ENCODE measurements around the gene SCN4A.
"Not testable (repeated sequence)": the region's sequence is repeated elsewhere in the genome, so short reads cannot be mapped to it uniquely, and the experiment has no call there.

SCN4A gene

DNA sequence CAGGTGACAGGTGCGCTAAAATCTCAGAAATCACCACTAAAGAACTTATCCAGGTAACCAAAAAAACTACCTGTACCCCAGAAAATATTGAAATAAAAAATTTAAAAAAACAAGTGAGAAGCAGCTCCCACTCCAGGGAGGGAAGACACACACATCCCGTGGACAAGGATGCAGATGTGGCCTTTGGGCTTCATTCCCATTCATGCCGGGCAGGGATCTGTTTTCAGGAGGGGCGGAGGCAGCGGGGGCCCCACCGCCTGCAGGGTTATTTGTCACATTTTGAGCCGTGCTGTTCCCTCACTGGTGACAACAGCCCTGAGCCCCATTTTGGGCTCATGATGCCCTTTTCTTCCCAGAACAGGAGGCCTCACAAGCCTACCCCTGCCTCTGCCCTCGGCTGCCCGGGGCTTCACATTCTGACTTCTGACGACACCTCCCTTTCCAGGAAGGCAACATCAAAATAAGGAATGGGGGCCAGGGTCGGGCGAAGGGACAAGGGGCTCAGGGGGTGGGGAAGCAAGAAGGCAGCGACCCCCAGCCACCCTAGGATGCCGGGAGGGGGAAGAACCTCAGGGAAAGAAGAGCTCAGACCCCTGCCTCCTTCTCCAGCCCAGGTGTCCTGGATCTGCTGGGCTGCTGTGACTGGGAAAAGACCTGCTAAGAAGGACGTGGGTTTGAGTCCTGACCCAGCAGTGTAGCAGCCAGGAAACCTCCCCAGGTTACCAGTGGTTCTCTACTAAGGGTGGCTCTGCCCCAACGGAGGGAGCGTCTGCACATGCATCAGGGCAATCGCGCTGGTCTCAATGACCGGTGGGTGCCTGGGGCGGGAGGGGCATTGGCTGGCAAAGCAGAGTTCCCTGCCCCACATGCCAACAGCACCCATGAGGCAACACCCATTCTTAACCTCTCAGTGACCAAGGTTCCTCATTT, 38.3 kb downstream of the SCN4A start:
- no peak for DNase-seq (ENCODE audit: low spot score)

DNA sequence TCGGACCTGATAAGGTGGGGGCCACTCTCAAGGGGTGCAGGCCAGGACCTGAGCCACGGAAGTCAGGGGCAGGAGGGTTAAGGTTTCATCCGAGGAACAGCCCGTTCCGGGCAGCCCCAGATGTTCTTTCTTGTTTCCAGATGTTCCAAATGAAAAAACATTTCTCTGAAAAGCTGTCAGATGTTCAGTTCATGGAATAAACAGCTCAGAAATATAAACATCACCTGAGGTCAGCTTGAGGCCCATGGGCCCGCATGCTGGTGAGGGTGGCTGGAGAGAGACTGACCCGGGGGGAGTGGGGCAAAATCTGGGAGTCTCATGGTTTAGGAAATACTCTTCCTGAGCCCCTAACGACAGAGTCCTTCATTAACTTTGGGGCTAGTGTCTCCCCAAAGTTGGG, 39.1 kb downstream of the SCN4A start:
- DNase-seq (ENCODE audit: low spot score) = no peak

DNA sequence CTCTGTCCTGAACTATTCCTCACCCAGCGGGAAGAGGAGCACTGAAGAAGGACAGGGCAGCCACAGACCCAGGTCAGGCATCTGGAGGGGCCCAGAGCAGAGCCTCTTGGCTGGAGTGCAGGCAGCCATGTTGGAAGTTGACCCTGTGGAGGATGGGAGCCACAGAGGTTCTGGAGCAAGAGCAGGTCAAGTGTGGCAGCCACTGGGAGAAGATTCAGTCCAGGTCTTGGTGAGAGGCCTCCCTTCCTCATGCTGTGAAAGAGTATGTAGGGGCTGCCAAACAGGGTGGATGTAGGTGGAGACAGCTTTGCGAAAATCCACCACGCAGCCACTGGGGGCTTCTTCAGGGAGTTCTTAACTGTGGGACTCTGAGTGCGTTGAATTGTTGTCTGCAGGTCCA, 40.0 kb downstream of the SCN4A start:
- no peak for DNase-seq (ENCODE audit: low spot score)

DNA sequence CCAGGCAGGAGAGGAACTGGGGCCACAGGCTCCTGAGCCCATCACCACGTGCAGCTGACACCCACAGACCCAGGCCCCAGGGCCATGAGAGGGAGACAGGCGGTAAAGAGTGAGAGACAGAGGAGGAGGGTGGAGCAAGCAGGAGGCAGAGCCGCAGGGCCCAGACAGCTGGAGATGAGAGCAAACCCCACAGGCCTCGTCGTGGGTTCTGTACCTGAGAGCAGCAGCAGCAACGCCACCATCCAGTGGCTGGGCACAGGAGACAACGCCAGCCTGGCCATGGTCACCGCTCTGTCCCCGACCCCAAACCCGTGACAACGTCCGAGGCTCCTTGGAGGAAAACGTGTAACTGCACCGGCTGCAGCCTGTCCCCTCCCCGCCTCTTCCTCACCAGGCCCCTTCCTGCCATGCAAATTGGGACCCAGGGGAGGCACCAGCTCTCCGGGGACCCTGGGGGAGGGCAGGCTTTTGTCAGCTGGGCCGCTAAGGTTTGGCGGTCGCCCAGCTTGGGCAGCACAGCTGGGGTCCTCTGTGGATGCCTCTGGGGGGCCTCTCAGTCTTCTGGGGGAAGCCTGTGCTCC, 40.6 kb downstream of the SCN4A start, which contains the start of gene CD79B:
CD79B (minus strand) TSS at position 351 of the 581 bp plus-strand sequence; CDS start at position 281, 70 bp downstream.
- no peak for DNase-seq (ENCODE audit: low spot score)

- no peak for DNase-seq (ENCODE audit: low spot score)
These were observed 41.7 kb downstream of the SCN4A start for GRCh38 chr17:63930951-63931575.

- DNase-seq (ENCODE audit: low spot score) = no peak
These were observed 42.6 kb downstream of the SCN4A start for GRCh38 chr17:63929860-63930766.

- no peak for DNase-seq (ENCODE audit: low spot score)
These were observed 43.6 kb downstream of the SCN4A start for GRCh38 chr17:63928966-63929695.

DNA sequence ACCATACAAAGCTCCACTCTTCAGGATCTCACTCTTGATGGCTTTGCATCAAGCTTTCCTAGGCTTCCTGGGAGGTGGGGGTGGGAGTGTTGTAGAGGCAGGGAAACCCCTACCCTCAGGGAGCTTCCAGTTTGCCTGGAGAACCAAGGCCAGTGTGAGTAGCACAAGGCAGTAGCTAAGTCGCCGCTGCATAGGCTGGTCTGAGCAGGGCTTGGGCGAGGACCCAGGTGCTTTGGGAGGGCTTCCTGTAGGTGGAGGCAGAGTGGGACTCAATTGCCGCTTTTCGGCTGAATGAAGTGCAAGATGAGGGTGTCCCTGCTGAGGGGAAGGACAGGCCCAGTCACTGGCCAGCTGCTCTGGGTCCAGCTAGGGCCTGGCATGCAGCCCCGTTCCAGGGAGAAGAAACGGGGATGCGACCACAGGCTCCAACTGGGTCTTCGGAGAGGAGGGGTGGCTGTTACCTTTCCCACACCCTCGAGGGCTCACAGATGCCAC, 44.5 kb downstream of the SCN4A start:
- no peak for DNase-seq (ENCODE audit: low spot score)

DNA sequence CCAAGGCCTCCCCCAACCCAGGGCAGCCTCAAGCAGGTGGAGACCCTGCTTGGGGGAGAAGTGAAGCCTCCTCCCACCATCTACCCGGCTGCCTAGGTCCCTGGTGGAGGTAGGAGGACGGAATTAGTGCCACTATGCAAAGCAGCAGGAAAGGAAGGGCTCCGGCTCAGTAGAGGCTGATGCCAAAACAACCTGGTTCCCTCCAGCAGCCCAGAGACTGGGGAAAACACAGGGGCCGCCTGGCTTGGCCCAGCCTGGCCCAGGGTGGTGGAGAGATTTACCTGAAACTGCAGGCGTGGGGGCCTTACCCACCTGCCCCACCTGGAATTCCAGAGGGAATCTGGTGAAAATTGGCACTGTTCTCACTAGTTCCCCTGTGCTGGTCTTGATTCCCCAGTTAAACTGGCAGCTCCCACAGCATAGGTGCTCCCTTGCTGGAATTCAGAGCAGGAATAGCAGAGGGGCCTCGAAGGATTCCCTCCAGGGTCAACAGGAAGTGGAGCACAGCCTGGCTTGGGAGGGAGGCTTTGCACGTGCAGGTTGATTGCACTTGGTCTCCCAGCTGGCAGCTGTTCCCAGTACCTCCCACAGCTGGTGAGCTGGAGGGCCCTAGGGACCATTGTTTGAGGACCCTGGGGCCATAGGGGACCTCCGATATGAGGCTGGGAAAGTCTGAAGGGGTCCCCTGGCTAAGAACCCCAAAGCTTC, 45.1 kb downstream of the SCN4A start:
- DNase-seq (ENCODE audit: low spot score) = no peak

- DNase-seq (ENCODE audit: low spot score) = no peak
These were observed 46.6 kb downstream of the SCN4A start for GRCh38 chr17:63926164-63926563.

- DNase-seq (ENCODE audit: low spot score) = no peak
These were observed 47.1 kb downstream of the SCN4A start for GRCh38 chr17:63925615-63926014.

DNA sequence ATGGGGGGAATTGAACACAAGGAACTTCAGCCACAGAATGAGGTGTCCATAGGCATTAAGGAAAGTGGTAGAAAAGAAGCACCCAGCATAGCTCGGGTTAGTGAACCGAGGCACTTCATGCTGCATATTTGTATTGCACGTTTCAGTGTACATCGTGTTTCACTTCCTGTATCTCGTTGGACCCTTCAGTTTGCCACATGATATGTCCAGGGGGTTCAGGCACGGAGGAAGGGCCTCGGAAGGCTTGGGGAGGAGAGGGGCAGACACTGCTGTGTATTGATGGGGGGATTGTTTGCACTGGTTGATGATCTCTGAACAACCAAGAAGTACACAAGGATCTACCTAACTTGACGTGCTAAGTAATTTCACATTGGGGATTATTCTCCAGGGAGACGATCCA, 50.3 kb downstream of the SCN4A start:
- DNase-seq (ENCODE audit: low spot score) = not testable (repeated sequence)

DNA sequence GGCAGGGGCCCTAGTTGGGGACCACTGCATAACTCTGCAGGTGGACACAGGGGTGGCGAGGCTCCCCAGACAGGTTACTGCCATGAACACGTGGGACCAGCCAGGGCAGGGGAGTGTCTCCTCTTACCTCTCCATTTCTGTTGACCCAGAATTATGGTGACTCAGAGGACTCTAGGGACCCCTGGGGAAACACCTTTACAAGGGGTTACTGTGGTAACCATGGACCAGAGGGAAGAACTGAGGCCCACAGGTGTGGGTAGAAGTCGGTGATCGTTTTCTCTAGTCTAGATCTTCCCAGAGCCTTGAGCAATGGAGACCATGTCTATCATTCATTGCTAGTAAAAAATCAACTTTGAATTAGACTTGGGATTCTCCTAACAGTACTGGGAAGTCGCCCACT, 51.9 kb downstream of the SCN4A start:
- DNase-seq (ENCODE audit: low spot score) = not testable (repeated sequence)

GRCh38 chr17:63920050-63920449, 52.7 kb downstream of the SCN4A start:
- DNase-seq (ENCODE audit: low spot score) = not testable (repeated sequence)

DNA sequence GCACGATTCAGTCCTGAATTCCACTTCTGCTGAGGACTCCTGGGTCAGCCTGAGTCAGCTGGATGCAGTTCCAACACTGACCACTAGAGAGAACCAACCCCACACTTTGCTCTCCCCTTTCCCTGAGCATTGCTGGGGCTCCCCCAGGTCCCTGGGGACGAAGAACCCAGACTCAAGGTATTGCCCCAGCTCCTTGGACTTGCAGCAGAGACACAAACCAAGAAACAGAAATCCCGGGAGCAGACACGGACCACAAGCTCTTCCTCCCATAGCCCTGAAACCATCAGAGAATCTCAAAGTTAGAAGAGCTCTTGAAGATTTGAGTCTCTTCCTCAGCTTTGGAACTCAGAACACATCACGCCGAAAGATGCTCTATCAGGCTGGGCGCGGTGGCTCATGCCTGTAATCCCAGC, 53.4 kb downstream of the SCN4A start:
- DNase-seq (ENCODE audit: low spot score) = peak; percentile 44

- DNase-seq (ENCODE audit: low spot score) = not testable (repeated sequence)
These were observed 53.9 kb downstream of the SCN4A start, which contains the start of gene GH1 for GRCh38 chr17:63918789-63919305. Gene GH1, minus strand, starts transcription at chr17:63918839. Its CDS starts 63 bp downstream, at chr17:63918776.

GRCh38 chr17:63918305-63918704, 54.4 kb downstream of the SCN4A start:
- DNase-seq (ENCODE audit: low spot score) = no peak

DNA sequence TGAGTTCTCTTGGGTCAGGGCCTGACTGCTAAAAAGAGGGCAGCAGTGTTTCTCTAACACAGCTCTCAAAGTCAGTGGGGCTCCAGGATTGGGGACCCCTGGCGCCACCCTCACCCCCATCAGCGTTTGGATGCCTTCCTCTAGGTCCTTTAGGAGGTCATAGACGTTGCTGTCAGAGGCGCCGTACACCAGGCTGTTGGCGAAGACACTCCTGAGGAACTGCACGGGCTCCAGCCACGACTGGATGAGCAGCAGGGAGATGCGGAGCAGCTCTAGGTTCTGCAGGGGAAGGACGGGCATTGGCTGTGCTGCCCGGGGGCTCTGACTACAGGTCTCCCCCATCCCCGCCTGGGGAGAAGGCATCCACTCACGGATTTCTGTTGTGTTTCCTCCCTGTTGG, 55.1 kb downstream of the SCN4A start:
- DNase-seq (ENCODE audit: low spot score) = no peak

- DNase-seq (ENCODE audit: low spot score) = not testable (repeated sequence)
These were observed 55.5 kb downstream of the SCN4A start for GRCh38 chr17:63917206-63917605.

Data from SW480 (cell line).